ENCODE results near the gene CCDC38.
"Not testable (repeated sequence)": the region's sequence is repeated elsewhere in the genome, so short reads cannot be mapped to it uniquely, and the experiment has no call there.

Gene CCDC38

GRCh38 chr12:95942524-95943329 lies at the start of gene CCDC38:
Gene CCDC38 (minus strand): TSS chr12:95942614. CDS start chr12:95936509, 6,105 bp downstream.
- peak; percentile 54 to 83 (median 65) for DNase-seq (ENCODE audit: low read depth in 4 of 4, low spot score in 1 of 4)

- DNase-seq (ENCODE audit: low read depth in 4 of 4, low spot score in 1 of 4), result no peak
Measured at GRCh38 chr12:95990136-95990535, 47.7 kb upstream of the CCDC38 start.

- no peak for DNase-seq (ENCODE audit: low read depth in 4 of 4, low spot score in 1 of 4)
Measured at GRCh38 chr12:95989504-95990123, 47.2 kb upstream of the CCDC38 start.

- no peak for DNase-seq (ENCODE audit: low read depth in 4 of 4, low spot score in 1 of 4)
Measured at GRCh38 chr12:95988506-95989275, 46.3 kb upstream of the CCDC38 start.

- DNase-seq (ENCODE audit: low read depth in 4 of 4, low spot score in 1 of 4), result no peak
Measured at GRCh38 chr12:95986635-95987570, 44.5 kb upstream of the CCDC38 start.

GRCh38 chr12:95984682-95985081 lies 42.3 kb upstream of the CCDC38 start:
- DNase-seq (ENCODE audit: low read depth in 4 of 4, low spot score in 1 of 4), result no peak

GRCh38 chr12:95982602-95983001 lies 40.2 kb upstream of the CCDC38 start:
- DNase-seq (ENCODE audit: low read depth in 4 of 4, low spot score in 1 of 4), result no peak

GRCh38 chr12:95980437-95980836 lies 38.0 kb upstream of the CCDC38 start:
- DNase-seq (ENCODE audit: low read depth in 4 of 4, low spot score in 1 of 4), result no peak

- no peak for DNase-seq (ENCODE audit: low read depth in 4 of 4, low spot score in 1 of 4)
Measured at GRCh38 chr12:95978774-95979173, 36.4 kb upstream of the CCDC38 start.

GRCh38 chr12:95978351-95978750 lies 35.9 kb upstream of the CCDC38 start:
- no peak for DNase-seq (ENCODE audit: low read depth in 4 of 4, low spot score in 1 of 4)

GRCh38 chr12:95977764-95978305 lies 35.4 kb upstream of the CCDC38 start:
- no peak for DNase-seq (ENCODE audit: low read depth in 4 of 4, low spot score in 1 of 4)

GRCh38 chr12:95976416-95976832 lies 34.0 kb upstream of the CCDC38 start:
- no peak for DNase-seq (ENCODE audit: low read depth in 4 of 4, low spot score in 1 of 4)

GRCh38 chr12:95975491-95975890 lies 33.1 kb upstream of the CCDC38 start:
- DNase-seq (ENCODE audit: low read depth in 4 of 4, low spot score in 1 of 4), result no peak

GRCh38 chr12:95974358-95974757 lies 31.9 kb upstream of the CCDC38 start:
- DNase-seq (ENCODE audit: low read depth in 4 of 4, low spot score in 1 of 4), result no peak

GRCh38 chr12:95972832-95973456 lies 30.5 kb upstream of the CCDC38 start:
- DNase-seq (ENCODE audit: low read depth in 4 of 4, low spot score in 1 of 4), result no peak

- DNase-seq (ENCODE audit: low read depth in 4 of 4, low spot score in 1 of 4), result no peak
Measured at GRCh38 chr12:95970905-95971304, 28.5 kb upstream of the CCDC38 start.

GRCh38 chr12:95969116-95969515 lies 26.7 kb upstream of the CCDC38 start:
- DNase-seq (ENCODE audit: low read depth in 4 of 4, low spot score in 1 of 4), result not testable (repeated sequence)

GRCh38 chr12:95967301-95967700 lies 24.9 kb upstream of the CCDC38 start:
- DNase-seq (ENCODE audit: low read depth in 4 of 4, low spot score in 1 of 4), result no peak

- DNase-seq (ENCODE audit: low read depth in 4 of 4, low spot score in 1 of 4), result no peak
Measured at GRCh38 chr12:95966287-95966870, 24.0 kb upstream of the CCDC38 start.

GRCh38 chr12:95963096-95963495 lies 20.7 kb upstream of the CCDC38 start:
- DNase-seq (ENCODE audit: low read depth in 4 of 4, low spot score in 1 of 4), result no peak

Measured in stimulated activated CD4-positive, alpha-beta T cell treated with anti-CD3 and anti-CD28 coated beads, Interleukin-1b, Interleukin-23, amount 100 ng/mL, for 24 hours (primary cell).